Measurements from ENCODE around the gene RIMKLA.
A peak's percentile ranks its signal among the peaks of the same experiment; 100 is the strongest.

RIMKLA gene

DNA sequence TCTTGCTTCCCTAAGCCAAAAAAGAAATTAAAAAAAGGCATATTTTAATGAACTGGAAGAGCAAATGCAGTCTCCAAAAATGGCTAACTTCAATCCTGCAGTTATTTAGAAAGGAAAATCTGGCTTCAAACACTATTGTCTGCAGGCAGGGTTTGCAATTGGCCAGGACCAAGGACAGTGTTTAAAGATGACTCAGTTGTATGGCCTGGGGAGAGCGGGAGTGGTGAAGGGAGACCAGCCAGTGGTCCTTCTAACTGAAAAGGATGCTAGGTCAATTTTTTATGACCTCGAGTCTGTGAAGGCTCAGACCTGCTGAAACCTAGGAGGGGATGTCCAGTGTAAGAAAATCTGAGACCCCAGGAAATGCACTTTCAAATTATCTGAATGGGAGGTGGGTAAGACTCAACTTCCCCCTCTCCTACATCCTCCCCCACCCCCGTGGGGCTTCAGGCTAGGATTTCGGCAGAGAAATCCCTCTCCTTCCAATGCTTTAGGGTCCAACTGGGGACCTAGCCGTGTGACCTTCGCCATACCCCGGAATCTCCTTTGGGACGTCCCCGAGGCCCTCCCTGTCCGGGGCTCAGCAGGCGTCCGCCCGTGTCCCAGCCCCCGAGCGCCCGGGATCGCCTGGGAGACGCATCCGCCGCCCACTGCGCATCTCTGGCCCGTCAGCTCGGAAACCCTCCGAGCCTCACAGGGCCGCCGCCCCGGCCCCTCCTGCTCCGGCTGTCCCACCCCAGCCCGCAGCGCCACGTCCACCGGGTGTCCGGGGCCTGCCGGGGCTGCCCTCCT, 602 bp upstream of the RIMKLA start:
- DNase-seq, result peak; percentile 30

GRCh38 chr1:42381280-42381673, 685 bp downstream of the RIMKLA start:
- DNase-seq, result no peak

- DNase-seq, result no peak
Observed at GRCh38 chr1:42385283-42385682, 4.7 kb downstream of the RIMKLA start.

GRCh38 chr1:42386051-42386450, 5.5 kb downstream of the RIMKLA start:
- no peak for DNase-seq

GRCh38 chr1:42392255-42392654, 11.7 kb downstream of the RIMKLA start:
- DNase-seq, result no peak

- no peak for DNase-seq
Observed at GRCh38 chr1:42392967-42393848, 12.6 kb downstream of the RIMKLA start.

DNA sequence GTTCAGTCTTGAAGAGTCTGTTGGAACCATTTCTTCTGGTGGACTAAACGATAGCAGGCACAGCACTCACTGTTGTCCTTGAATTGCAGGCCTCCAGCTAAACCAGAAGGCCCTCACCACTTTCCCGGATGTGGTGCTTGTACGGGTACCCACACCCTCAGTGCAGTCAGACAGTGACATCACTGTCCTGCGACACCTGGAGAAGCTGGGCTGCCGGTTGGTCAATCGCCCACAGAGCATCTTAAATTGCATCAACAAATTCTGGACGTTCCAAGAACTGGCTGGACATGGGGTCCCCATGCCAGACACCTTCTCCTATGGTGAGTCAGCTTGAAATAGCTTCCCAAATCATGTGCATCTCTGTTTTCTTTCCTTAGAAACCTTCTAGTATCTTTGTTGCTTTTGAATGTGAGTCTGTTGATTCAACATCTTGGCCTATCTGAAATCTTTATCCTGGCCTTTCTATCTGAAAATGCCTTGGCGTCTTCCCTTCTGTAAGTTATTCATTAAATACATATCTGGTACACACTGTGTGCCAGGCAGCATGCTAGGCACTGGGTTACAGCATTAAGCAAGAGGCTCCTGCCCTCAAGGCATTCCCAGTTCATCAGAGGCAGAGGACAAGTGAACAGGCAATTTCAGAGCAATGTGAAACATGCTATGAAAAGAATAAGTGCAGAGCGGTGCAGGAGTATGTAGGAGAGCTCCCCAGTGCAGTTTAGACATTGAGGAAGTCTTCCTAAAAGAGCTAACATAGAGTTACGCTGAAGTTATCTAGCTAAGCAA, 18.9 kb downstream of the RIMKLA start:
- DNase-seq, result no peak

GRCh38 chr1:42403880-42404400, 23.3 kb downstream of the RIMKLA start:
- DNase-seq, result no peak

- DNase-seq, result no peak
Observed at GRCh38 chr1:42414551-42415496, 34.2 kb downstream of the RIMKLA start.

- no peak for DNase-seq
Observed at GRCh38 chr1:42417166-42417565, 36.6 kb downstream of the RIMKLA start.

GRCh38 chr1:42418516-42418915, 37.9 kb downstream of the RIMKLA start:
- no peak for DNase-seq

DNA sequence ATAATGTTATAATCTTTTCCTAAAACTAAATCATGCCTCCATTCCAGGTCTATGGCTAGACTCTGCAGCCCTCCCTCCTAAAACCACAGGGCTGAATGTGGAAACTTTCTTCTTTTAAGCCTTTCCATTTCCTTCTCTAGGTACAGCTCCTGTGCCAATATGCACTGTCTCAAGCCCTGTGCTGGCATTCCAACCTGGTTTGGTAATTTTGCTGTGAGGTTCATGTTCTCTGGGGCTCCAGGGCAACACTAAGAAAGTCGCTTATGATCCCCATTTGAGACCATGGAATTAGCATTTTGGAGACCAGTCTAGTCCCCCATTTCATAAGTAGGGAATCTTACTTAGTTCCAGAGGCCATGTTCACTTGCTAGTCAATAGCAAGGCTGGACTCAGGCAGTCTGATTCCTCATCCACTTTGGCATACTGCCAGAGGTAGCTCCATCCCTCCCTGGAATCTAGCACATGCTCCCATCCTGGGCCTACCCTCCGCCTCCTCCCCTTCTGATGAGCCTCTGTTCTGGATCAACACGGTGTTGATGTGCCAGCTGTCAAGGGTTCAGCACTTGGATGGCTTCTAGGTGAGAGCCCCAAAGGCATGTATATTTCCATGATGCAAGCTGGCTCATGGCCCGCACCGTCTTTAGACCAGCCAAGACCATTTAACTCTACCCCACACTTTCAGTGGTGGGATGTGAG, 38.7 kb downstream of the RIMKLA start:
- no peak for DNase-seq

DNA sequence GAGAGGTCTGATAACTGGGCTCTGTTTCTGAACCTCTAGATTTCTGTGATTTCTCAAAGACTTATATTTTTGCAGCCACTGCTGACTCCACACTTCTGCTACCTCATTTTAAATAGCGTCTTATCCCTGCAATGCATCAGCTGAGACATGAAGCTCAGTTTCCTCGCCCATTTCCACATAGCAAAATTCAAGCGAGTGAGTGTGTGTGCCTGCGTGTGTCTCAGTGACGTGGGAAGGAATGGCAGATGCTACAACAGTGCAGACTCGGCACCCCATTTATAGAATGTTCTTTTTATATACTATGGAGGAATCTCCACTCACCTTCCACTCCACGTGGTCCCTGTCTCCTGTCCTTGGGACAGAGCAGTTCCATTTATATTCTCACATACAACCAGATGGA, 39.5 kb downstream of the RIMKLA start:
- DNase-seq, result no peak

DNA sequence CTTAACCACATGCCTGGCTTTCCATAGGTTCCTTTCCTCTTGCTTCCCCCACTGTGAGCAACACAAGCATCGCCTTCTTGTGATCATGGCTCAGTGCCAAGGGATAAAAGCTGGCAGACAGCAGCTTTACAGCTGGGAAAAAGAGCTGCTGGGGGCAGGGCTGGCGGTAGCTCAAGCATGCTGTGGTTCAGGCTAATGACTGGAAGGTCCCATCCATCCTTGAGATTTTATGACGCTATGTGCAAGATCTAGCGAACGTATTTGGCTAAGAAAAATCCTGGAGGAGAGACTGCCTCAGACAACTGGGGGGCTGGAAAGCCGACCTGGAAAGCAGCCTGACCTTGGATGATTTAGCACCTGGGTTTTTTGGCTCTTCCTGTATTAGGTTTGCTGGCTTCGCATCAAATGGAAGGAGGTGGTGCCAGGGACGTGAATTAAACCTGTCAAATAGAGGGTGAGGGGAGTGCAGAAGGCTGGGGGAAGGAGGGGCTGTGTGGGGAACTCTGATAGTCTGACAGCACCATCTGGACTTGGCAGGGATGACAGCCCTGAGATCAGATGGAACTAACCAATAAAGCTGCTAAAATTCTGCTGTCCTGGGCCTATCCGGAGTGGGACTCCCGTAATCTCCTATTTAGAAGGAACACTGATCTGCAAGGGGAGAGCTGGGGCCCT, 40.5 kb downstream of the RIMKLA start:
- DNase-seq, result peak; percentile 72

DNA sequence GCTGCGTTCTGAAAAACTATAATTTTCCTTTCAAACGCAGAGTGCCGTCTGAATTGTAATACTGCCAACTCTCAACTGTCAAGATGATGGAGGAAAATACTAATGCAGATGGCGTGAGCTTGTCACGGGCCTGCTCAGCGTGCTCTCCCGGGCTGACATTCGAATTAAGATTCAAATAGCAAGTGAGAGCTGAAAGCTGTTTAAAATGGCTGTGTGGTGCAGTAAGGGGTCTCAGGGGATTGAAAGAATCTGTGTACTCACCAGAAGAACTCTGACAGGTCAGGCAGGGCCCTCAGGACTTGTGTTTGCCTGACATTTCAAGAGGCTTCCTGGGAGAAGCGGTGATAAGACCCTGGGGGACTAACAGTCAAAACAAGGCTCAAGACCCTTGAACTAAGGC, 42.1 kb downstream of the RIMKLA start:
- DNase-seq, result no peak

DNA sequence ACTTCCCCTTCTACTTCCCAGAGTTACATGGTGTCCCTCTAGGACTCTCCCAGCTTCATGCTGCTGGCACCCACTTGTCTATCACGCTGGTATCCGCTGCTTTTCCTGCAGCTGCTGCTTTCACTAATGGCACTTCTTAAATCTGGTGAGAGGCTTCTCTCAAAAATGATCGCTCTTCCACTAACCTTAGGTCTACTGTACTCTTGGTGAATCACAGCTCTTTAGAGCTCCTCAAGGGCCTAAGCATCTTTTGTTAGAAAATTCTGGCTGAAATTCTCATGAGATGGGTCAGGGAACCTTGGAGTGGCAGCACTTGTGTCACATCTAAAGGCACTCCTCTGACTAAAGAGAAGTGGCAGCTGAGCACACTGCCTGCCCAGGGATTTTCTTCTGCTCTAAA, 43.1 kb downstream of the RIMKLA start:
- no peak for DNase-seq

DNA sequence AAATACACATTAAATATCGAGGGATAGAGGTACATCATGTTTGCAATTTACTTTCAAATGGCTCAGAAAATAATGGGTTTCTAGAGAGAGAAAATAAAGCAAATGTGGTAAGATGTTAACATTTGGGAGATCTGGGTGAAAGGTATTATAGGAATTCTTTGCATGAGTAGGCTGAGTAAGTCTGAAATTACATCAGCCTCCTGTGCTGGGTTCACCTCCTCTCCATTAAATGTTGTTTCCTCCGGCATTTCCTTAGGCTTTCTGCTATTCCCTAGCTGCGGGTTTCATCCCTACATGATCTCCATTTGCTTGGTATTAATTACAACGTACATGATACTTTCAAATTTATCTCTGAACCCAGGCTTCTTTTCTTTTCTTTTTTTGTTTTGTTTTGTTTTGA, 43.6 kb downstream of the RIMKLA start:
- no peak for DNase-seq

DNA sequence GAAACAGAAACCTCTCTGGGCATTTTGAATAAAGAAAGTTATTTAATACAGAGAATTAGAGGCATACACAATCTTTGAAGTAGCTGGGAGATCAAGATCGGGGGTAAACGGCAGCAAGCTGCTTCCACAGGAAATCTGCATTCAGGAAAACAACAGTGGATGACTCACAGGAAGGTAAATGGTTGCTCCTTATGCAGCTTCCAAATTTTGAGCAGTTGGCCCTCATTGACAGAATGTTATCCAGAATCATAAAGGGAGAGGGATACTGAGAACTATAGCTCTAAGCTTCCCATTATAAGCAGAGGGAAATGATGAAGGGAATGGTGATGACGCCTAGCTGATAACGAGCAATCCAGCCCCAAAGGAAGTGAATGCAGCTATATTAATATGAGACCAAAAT, 46.6 kb downstream of the RIMKLA start:
- DNase-seq, result no peak

DNA sequence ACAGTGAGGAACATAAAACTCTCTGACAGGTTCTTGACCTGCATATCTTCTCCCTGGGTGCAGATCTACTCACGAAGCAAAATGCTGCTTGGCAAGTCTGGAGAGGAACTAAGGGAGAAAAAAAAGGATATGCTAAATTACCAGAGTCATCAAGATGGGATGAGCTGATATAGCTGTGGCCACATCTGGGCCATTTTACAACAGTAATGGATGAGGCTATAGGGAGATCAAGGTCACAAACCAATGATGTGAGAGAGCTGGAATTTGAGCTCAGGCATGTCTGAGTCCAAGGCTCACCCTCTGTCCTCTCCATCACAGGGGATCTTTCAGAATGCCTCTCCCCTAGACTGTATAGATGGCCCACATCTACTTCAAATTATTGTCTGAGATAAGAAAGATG, 49.0 kb downstream of the RIMKLA start:
- no peak for DNase-seq

DNA sequence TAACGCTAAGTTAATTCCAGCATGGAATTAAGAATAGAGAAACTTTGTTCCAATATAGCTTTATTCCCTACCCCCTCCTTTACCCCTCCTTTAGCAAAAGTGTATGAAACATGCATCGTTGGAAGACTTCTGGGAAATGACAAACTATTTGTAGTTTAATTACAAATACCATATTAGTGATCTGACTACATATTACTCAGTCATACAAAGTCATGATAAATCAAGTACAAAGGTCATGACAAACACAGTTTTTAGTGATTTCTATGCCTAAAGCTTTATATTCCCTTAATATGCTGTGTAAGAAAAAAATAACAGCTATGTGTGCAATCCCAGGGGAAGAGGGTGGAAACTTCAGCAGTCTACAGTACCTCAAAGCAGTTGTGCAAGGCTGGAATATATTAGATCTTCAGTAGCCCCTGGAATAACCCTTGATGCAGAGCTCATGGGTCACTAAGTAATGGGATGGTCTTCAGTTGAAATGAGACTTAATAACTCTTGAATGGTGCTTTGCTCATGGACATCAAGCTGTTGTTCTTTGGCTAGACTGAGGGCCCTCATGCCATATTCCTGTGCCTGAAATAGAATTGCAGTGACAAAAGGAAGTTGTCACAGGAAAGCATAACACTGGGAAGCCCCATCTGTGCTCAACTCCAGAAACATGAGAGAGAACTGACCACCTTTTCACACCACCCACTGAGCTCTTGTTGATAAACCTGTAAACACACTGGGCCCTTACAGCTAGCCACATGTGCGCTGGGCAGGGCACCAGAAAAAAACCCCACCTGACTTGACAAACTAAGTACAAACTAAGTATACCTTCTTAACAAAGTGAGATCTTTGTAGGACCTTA, 49.9 kb downstream of the RIMKLA start:
- DNase-seq, result no peak
